LNCaP clone FGC (cell line): Measurements from ENCODE around the gene SAE1.
"Not testable (repeated sequence)": the region's sequence is repeated elsewhere in the genome, so short reads cannot be mapped to it uniquely, and the experiment has no call there.

Source experiments
- DNase-seq: peaks from one replicate; pipeline ENCODE4 v3.0.0-alpha.2; 2011; ENCODE audit warnings: low read depth
- H3K4me3 ChIP-seq: 2 replicates; pipeline ENCODE4 v1.5.1; 2011; ENCODE audit warnings: mild to moderate bottlenecking, low read depth, low read length, control low read depth
- CTCF ChIP-seq: IDR thresholded peaks from 2 replicates; pipeline ENCODE4 v1.5.1; 2012; ENCODE audit warnings: mild to moderate bottlenecking; ENCODE audit not compliant: control insufficient read depth, insufficient read depth; ENCODE audit errors: extremely low read depth

The SAE1 gene

GRCh38 chr19:47247308-47247990 lies 116.8 kb downstream of the SAE1 start:
- TF ChIP-seq CTCF, result peak; percentile 44
- no peak overlapping the region for H3K4me3 ChIP-seq
- no peak for DNase-seq

- not testable (repeated sequence) for H3K4me3 ChIP-seq, DNase-seq
Observed at GRCh38 chr19:47253016-47253415, 122.4 kb downstream of the SAE1 start.

- no peak for TF ChIP-seq CTCF
- no peak overlapping the region for H3K4me3 ChIP-seq
- DNase-seq, result no peak
Observed at GRCh38 chr19:47253467-47253881, 122.8 kb downstream of the SAE1 start.

- DNase-seq, result no peak
- no peak overlapping the region for H3K4me3 ChIP-seq
- TF ChIP-seq CTCF, result no peak
Observed at GRCh38 chr19:47253970-47254369, 123.3 kb downstream of the SAE1 start.

GRCh38 chr19:47255879-47256692 lies 125.5 kb downstream of the SAE1 start, which contains the start of gene CCDC9:
Gene CCDC9 (plus strand): TSS chr19:47256525. CDS start chr19:47258401, 1,876 bp downstream.
- peak; percentile 79 for DNase-seq
- no peak for TF ChIP-seq CTCF
- H3K4me3 ChIP-seq, result peak within 1 kb of the TSS; percentile 67

GRCh38 chr19:47256693-47257410 lies 126.2 kb downstream of the SAE1 start:
- 0 out of 2 replicates have a peak overlapping the region, but pooled peaks have one; percentile 7 for H3K4me3 ChIP-seq
- DNase-seq, result peak; percentile 74
- no peak for TF ChIP-seq CTCF

- H3K4me3 ChIP-seq, result peak overlapping the region; percentile 58
- no peak for DNase-seq
- TF ChIP-seq CTCF, result no peak
Observed at GRCh38 chr19:47257411-47258169, 127.0 kb downstream of the SAE1 start.
